Hematopoietic multipotent progenitor cell treated with erythropoietin and hydrocortisone succinate and interleukin-3 and kit ligand, for 4 days (in vitro differentiated cells): Measurements from ENCODE around the gene FGF23.
A peak's percentile ranks its signal among the peaks of the same experiment; 100 is the strongest.
"Not testable (repeated sequence)": the region's sequence is repeated elsewhere in the genome, so short reads cannot be mapped to it uniquely, and the experiment has no call there.

ENCODE experiments used
- DNase-seq: peaks from one replicate; pipeline ENCODE4 v3.0.0-alpha.2; 2015

FGF23 gene

DNA sequence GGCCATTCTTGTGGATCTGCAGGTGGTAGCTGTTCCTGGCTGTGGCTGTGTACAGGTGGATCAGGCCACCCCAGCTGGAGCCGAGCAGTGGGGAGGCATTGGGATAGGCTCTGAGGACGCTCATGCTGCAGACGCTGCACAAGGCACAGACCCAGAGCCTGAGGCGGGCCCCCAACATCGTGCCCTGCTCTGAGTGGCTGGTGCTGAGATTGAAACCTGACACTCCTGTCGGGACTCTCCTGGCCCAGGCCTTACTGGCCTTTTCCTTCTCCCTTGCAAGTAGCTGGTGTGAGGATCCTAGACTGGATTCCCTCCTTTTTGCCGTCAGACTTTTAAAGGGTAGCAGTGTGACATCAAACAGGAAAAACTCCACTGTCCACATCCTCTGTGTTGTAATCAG lies at the start of gene FGF23:
TSS of gene FGF23 (minus strand) at position 308 of the 400 bp plus-strand sequence. CDS start at position 178, 130 bp downstream.
- no peak for DNase-seq

DNA sequence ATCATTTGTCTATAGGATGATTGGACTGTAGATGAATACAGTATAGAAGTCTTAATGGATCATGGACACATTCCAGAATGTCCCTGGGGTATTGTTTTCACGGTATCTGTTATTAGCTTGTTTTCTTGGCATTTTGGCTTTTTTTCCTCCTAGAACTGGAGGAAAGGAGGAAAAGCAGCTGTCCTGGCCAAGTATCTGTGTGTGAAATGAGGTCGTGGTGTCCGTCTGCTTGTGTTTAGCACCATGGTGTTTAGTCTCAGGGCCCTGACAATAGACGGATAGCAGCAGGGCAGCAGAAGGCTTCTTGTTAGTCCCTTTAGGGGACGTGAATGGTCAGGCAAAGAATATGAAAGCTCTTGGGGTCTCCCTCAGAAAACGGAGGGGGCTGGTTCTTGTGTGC lies 44.9 kb upstream of the FGF23 start:
- no peak for DNase-seq

DNA sequence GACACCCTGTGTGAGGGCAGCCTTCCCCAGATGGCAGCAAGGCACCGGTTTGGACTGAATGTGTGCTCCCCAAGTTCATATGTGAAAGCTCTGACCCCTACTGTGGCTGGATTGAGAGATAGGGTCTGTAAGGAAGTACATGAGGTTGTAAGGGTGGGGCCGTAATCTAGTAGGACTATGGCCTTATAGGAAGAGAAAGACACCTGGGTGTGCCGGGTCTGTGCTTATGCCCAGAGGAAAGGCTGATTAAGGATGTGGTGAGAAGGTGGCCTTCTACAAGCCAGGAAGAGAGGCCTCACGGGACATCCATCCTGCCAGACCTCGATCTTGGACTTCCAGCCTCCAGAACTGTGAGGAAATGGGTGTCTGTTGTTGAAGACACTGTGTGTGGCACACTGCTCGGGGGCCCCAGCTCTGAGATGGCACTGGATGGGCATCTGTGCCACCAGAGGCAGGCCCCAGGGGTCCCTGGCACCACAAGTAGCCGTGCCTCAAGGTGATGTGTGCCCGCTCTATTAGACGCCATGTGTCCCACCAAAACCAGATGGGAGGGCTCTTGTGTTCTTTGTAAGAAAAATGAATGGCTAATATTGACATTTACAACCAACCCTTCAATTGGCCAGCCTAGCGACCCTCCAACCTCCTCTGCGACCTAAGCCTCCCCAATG lies 44.1 kb upstream of the FGF23 start:
- no peak for DNase-seq

DNA sequence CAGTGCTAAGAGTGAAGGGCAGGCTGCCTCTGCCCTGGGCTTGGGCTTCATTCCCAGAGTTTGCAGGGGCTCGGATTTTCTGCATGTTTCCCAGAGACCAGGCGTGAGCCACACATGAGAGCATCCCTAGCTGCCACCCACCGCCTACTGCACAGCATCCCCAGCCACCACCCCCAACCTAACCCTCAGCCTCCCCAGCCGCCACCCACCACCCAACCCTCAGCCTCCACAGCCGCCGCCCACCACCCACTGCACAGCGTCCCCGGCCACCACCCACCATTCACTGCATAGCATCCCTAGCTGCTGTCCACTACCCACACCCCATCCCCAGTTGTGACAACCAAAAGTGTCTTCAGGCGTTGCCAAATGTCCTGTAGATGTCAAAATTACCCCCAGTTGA lies 43.5 kb upstream of the FGF23 start:
- no peak for DNase-seq

DNA sequence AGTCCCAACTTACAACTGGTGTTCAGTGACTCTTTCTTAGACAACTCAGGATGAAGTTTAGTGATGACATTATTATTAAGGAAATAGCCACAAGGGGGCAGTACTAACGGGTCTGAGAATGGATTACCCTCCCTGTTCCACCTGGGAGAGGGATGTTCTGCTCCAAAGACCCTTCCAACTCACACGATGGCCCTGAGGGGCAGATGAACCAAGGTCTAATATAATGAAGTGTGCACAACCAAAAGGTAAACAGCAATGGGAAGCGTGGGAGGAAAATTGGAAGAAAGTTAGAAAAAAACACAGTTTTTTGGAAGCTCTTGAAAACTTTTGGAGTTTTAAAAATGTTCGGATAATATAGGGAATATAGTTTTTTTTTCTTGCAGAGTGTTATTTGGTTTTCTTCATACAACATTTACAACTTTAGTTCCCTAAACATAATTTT lies 42.1 kb upstream of the FGF23 start:
- peak; percentile 65 for DNase-seq

DNA sequence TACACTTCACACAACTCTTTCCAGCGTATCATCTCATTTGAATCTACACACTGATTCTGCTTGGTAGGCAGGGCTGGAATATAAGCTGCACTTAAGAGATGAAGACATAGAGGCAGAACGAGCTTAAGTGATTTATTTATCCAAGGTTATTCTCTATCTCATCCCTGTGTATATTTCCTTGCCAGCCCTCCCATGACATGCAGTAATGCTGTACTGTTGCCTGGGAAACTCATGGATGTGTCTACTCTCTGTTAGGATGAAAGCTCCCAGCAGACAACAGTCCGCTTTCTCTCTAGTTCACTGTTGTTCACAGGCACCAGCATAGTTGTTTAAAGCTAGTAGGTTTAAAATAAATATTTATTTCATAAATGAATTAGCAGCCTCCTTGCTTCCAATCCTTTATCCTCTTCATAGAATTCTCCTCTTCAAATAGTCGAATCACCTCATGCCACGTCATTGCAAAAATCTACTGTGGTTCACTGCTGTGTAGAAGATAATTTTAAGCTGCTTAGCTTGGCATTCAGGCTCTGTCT lies 40.7 kb upstream of the FGF23 start:
- DNase-seq, result no peak

DNA sequence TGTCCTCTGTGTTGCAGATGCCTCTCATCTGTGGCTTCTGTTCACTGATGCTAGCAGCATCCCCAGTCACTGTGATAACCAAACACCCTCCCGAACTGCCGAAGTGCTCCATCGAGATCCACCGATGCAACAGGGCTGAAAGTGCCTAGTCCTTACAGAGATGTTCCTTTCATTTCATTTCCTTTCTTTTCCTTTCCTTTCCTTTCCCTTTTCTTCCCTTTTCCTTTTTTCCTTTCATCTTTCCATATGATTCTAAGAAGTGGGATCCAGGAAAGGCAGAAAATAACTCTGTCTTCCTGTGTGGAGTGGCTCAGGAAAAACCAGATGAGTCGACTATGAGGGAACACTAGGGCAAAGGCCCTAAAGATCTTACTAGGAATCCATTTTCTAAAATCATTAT lies 39.4 kb upstream of the FGF23 start:
- DNase-seq, result no peak

DNA sequence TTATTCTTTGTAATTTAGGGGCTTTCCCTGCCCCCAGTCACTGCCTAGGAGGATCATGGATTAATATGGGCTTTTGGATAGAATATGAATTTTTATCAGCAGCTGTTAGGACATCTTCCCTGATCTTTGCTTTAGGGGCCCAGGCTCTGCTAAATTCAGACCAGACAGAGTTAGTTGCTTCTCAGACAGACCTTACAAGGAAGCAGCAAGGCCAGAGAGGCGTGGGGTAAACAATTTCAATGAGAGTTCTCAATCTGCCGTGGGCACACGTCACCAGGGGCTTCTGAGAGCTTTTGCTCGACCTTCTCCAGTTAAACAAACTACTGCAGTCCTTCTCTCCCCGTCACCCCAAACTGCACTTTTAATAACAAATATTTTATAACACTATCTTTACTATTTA lies 38.4 kb upstream of the FGF23 start:
- DNase-seq, result no peak

DNA sequence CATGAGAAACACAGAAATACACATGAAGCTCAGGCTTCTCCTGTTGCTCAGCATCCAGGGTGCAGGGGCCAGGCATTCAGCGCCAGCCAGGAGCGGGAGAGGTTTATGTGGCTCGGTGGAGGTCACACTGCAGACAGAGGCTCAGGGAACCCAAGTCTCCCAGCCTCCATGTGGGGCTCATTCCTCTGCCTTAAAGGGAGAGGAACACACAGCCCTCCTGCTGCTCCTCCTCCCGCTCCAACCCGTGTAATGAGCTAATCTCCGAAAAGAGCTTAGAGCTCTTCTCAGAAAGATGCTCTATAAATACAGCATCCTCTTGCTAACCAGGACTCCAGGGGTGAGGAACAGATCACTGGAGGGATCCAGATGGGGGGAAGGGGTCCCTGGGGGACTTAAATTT lies 37.9 kb upstream of the FGF23 start:
- DNase-seq, result no peak

DNA sequence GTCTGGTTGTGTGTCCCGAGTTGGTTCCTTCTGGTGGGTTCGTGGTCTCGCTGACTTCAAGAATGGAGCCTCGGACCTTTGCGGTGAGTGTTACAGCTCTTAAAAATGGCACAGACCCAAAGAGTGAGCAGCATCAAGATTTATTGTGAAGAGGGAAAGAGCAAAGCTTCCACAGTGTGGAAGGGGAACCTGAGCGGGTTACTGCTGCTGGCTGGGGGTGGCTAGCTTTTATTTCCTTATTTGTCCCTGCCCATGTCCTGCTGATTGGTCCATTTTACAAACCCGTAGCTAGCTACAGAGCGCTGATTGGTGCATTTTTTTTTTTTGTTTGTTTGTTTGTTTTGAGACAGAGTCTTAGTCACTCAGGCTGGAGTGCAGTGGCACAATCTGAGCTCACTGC lies 36.8 kb upstream of the FGF23 start:
- DNase-seq, result peak; percentile 22

DNA sequence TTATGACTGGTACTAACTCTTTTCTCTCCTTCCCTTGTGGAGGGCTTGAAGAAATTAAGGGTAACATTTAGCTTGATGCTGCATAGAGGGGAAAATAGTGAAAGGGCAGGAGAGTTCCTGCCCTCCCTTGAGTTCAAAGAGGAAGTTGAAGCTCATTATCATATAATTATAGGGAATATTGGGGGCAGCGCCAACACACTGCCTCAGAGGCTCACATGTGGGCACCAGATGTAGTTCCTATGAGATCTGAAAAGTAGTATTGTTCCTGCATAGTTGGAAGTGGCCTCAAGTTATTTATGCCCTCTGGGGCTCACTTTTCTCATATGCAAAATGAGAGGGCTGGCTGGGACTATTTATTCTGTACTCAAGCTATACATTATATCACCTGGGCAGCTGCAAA lies 33.0 kb upstream of the FGF23 start:
- no peak for DNase-seq

DNA sequence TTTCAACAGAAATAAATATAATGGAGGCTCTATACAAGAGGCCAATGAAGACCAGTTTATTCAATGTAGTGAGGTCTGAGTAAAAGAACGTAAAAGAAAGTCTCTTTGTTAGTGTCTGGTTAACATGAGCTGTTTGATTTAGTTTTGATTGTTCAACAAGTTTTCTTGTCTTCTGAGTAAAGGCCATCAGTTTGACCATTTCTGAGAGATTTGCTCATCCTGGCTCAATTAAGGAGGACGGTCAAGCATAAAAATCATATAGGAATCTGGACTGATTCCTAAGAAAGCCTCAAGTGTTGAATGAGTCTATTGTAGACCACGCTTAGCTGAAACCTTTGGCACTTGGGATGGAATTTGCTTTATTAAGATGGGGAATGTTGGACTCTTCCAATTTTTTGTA lies 32.5 kb upstream of the FGF23 start:
- no peak for DNase-seq

DNA sequence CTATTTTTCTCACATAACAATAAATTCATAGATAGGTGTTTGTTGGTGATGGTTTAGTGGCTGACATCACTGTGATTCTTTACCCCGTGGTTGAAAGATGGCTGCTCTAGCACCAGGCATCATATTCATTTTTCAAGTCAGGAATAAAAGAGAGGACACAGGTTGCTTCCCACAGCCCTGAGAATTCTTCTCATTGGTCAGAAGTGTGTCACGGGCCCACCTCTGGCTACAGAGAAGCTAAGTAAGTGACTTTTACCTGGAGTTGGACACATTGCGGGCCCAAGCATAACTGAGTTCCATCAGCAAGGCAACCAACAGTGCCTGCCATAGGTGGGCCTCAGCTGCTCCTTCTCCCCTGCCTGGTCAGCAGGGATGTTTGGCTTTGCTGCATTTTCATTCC lies 27.6 kb upstream of the FGF23 start:
- no peak for DNase-seq

DNA sequence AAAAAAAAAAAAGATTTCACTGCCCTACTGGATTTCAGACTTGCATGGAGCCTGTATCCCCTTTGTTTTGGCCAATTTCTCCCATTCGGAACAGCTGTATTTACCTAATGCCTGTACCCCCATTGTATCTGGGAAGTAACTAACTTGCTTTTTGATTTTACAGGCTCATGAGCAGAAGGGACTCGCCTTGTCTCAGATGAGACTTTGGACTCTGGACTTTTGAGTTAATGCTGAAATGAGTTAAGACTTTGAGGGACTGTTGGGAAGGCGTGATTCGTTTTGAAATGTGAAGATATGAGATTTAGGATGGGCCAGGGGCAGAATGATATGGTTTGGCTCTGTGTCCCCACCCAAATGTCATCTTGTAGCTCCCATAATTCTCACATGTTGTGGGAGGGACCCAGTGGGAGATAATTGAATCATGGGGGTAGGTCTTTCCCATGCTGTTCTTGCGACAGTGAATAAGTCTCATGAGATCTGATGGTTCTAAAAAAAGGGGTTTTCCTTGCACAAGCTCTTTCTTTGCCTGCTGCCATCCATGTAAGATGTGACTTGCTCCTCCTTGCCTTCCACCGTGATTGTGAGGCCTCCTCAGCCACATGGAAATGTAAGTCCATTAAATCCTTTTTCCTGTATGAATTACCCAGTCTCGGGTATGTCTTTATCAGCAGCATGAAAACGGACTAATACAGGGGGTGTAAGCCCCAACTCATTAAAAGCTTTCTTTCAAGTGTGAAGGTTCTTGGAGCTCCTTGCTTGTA lies 25.5 kb upstream of the FGF23 start:
- not testable (repeated sequence) for DNase-seq

DNA sequence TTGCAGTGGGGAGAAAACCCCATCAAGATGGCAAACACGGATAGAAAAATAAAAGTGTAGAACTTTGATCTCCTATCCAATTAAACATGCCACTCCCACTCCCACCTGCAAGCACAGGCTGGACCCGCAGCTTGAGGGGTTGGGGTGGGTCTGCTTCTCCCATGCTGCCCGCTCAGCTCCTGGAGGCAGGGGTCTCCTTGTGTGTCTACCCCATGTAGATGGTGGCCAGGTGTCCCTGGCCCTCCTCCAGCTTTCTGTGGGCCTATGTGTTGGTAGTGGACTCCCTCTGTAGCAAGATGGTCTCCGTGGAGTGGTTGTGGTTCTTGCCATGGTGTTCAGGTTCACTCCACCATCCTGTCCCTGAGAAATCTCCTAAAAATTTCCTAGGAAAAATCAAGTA lies 23.5 kb upstream of the FGF23 start:
- no peak for DNase-seq

DNA sequence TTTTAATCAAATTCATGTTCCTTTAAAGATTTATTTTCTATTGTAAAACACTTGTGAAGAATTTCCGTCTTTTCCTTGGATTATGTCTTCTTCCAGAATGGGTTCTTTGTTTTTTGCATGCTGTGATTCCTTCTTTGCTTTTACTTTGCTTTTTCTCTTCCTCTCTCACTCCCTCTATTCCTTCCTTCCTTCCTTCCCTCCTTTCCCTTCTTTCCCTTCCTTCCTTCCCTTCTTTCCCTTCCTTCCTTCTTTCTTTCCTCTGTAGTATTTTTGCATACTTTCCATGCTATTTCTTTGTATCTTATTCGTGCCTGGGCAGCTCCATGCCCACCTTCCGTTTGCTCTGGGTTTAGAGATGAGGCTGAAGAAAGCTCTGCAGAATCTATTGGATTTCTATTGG lies 21.6 kb upstream of the FGF23 start:
- DNase-seq, result no peak

DNA sequence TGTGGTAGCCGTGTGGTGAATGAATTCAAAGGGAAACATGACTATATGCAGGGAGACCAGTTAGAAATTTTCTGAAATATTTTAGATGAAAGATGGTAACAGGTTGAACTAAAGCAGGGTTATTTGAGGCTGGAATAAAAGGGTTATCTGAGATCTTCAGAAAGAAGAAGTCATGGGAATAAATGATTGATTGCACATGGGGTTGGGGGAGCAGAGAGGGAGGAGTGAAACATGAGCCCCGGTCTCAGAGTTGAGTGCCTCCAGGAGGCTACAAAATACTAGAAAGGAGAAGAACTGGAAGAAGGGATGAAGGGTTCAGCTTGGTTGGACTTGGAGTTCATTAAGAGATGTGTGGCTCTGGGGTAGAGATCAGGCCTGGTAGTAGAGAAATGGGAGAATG lies 16.3 kb upstream of the FGF23 start:
- DNase-seq, result no peak

DNA sequence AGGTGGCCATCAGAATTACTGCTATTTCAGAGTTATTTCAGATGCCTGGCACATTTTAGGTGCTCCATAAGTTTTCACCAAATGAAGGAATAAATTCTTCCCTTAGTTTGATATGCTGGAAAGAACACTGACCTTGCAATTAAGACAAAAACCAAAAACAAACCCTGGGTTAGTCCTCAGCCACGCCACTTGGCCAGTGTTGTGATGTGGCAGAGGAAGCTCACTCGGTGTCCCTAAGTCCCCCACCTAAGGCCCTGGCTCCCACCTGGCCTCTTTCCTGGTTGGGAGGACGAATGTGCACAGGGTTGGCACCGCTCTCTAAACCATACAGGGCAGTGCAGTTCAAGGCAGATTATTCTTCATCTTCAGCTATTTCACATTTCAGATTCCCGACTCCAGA lies 13.7 kb upstream of the FGF23 start:
- no peak for DNase-seq

DNA sequence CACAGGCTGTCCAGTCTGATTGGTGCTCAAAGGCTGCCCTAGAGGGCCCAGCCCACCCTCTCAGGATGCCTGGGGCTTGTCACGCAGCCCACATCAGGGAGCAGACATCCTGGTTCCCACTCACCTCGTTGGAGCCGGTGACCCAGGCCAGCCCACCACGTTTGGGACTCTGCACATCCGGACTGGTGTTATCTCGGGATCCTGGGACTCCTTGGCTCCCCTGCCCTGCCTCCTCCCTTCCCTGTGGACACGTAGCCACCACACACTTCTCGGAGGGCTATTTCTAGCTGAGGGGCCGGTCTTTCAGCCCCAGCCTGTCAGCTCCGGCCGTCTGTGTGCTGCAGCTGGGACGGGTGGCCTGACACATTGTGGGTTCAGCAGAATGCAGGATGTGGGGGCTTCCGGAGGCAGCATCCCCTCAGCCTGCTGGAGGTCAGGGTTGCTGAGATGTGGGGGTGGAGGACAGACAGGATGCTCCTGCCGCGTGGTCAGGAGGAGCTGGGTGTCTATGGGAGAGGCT lies 12.8 kb upstream of the FGF23 start:
- DNase-seq, result peak; percentile 57

DNA sequence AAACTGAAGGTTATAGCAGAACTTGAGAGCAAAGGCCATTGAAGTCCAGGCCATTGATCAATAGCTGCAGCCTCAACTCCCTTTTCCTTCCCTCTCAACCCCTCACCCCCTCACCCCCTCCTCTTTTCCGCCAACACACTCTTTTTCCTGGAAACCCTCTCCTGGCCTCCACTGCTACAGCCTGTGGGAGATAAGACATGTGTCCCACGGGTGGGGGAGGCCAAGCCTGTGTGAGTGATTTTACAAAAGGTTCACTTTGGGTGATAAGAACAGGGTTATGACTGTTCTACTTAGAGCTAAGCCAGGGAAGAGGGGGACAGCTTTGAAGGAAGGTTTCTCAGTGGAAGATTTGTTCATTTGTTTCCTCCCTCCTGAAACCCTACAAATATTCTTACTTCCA lies 9.2 kb upstream of the FGF23 start:
- DNase-seq, result peak; percentile 37

DNA sequence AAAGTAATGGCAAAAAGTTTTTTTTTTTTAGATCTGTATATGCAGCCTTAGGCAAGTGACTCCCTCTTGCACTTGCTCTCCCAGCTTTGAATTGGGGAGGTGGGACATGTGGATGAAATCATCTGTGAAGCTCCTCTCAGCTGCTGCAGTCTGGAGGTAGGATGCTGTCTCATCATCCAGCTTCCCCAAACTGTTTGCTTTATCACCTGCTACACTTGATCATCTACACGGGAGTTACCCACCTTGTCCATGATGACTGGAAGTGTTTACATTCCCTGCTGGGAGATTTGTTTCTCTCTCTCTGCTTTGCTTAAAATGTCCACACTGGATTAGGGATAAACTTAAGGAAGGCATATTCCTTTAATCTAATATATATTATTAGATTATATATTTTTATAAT lies 8.5 kb upstream of the FGF23 start:
- DNase-seq, result no peak

DNA sequence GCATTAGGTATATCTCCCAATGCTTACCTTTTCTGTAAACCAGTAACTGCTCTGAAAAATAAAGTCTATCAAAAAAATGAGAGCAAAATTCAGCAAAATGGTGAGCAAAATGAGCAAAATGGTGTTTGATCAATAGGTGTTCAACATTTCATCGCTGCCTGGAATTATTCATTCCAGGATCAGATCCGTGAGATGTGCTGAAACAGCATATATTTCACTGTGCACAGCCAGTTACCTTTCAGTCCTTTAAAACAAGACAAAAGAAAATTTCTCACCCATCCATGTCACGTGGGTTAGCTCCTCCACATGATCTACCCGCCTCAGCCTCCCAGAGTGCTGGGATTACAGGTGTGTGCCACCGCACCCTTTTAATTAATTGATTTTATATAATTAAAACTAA lies 8.1 kb upstream of the FGF23 start:
- no peak for DNase-seq

DNA sequence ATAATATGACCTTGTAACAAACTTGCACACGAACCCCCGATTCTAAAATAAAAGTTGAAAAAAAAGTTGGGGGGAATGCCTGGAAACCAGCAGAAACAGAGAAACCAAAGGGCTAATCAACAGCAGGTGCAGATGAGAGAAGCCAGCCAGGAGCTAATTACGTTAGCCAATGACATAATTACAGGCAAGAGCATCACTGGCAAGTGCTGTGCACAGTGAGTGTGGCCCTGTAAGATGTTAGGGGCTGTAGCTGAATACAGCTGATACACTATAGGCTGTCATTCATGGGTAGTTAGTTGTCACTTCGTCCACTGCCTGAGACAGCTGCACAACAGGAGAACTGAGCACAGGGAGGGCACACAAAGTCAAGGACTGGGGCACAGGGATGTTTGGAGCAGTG lies 7.3 kb upstream of the FGF23 start:
- no peak for DNase-seq

DNA sequence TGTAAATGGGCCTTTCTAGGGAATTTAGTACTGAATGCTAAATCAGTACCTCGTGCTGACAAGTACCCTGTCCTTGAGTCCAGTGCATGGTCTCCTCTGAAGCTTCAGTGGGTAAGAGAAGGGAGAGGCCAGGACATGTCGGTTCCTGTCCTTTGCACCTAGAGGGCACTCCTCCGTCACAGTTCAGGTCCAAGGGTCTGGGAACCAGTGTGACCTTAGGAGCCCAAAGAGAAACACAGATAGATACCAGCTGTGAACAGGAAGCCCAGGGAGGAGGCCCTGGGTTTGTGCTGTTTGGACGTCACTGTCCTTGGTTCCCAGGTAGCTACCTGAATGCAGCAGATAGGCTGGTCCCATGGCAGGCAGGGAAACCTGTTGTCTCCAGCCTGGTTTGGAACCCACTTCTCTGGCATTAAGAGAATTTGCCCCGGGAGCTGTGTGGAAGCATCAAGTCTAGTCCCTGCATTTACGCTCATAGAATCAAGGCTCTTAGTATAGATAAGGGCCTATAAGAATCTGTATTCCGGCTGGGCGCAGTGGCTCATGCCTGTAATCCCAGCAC lies 3.9 kb upstream of the FGF23 start:
- peak; percentile 56 for DNase-seq
